ENCODE measurements around the gene REXO1. TPM values are rescaled to one million over a fixed set of nuclear protein-coding genes. Genes with fewer than 3 reads are reported as not detected.

REXO1 gene
- total RNA-seq, 4 donors from 2014 or later = 36.0 to 95.0 (median 56.3) TPM

DNA sequence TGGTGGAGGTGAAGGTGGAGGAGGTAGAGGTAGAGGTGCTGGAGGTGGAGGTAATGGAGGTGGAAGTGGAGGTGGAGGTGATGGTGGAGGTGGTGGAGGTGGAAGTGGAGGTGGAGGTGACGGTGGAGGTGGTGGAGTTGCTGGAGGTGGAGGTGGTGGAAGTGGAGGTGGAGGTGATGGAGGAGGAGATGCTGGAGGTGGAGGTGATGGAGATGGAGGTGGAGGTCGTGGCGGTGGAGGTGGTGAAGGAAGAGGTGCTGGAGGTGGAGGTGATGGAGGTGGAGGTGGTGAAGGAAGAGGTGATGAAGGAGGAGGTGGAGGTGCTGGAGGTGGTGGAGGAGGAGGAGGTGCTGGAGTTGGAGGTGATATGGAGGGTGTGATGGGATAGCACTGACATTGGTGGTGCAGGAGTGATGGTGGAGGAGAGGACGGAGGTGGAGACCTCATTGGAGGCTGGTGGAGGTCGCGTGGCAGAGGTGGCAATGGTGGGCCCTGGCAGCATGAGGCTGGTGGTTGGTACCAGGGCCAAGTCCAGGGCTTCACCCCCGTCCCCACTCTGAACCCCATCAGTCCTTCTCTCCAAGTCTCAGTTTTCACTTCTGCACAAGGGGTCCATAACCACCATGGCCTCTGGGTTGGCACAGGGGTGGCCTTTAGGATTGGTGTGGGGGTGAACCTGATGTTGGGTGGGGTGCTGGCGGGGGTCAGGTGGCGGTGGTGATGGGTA is 79.2 kb downstream of the REXO1 start:
- in situ Hi-C loops (cut with MboI; ENCODE audit: low pct_ligation_motif_present in 1 of 4, low pct_unique_long_range_greater_than_20kb in 1 of 4, low sequenced_read_pairs in 3 of 4) = no loop called here
- Histone ChIP-seq H3K27me3 (peaks cover 100% of the 10 kb centered on the region), H3K27ac (no peak overlapping the region), H3K4me1 (no peaks in the 10 kb centered on the region), H3K36me3 (no peaks in the 10 kb centered on the region), H3K4me3 (no peak overlapping the region), H3K9me3 (peaks cover 10 to 13% of the 10 kb centered on the region in 2 donors)
- no peak for DNase-seq
- intact Hi-C loops (cut with DNase I; ENCODE audit: low total_unique reads) = loop anchor here (10.0 kb wide), 1 partner anchor 224 kb away; no protein-coding TSS in a partner anchor
- WGBS, 2 donors (ENCODE audit: low coverage in 1 of 2) = 74 to 75% methylated on average over 5 to 9 of the region's 9 CpGs
- no peak for TF ChIP-seq POLR2A (IDR thresholded peaks at IDR 0.05)
- no peak for TF ChIP-seq POLR2AphosphoS5 (IDR thresholded peaks at IDR 0.05)

DNA sequence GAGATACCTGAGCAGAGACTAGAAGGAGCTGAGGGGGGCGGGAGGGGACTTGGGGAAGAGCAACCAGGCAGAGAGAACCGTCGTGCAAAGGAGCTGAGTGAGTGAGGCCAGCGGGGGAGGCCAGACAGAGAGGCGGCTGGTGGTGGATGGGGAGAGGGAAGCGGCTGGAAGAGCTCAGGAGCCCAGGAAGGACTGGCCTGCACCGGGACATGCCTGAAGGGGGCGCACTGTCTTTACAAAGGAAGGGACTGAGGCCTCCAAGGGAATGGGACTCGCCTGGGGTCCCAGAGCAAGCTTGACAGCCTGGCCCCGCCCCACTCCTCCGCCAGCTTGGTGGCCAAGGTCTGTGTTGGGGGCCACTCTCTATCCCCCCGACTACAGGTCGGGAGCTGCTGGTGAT is 80.0 kb downstream of the REXO1 start:
- H3K27me3 ChIP-seq = peaks cover 100% of the 10 kb centered on the region
- intact Hi-C loops (cut with DNase I; ENCODE audit: low total_unique reads) = loop anchor here (10.0 kb wide), 1 partner anchor 223 kb away; no protein-coding TSS in a partner anchor
- no peak overlapping the region for H3K4me3 ChIP-seq
- peak; percentile 20 for DNase-seq
- no peak overlapping the region for H3K27ac ChIP-seq
- in situ Hi-C loops (cut with MboI; ENCODE audit: low pct_ligation_motif_present in 1 of 4, low pct_unique_long_range_greater_than_20kb in 1 of 4, low sequenced_read_pairs in 3 of 4) = no loop called here
- WGBS, 2 donors (ENCODE audit: low coverage in 1 of 2) = 21% methylated on average over 13 of the region's 13 CpGs; no CpG with 5 or more reads in 1 of the 2 donors
- H3K4me1 ChIP-seq = no peaks in the 10 kb centered on the region
- H3K36me3 ChIP-seq = no peaks in the 10 kb centered on the region
- TF ChIP-seq, protein P1, sequence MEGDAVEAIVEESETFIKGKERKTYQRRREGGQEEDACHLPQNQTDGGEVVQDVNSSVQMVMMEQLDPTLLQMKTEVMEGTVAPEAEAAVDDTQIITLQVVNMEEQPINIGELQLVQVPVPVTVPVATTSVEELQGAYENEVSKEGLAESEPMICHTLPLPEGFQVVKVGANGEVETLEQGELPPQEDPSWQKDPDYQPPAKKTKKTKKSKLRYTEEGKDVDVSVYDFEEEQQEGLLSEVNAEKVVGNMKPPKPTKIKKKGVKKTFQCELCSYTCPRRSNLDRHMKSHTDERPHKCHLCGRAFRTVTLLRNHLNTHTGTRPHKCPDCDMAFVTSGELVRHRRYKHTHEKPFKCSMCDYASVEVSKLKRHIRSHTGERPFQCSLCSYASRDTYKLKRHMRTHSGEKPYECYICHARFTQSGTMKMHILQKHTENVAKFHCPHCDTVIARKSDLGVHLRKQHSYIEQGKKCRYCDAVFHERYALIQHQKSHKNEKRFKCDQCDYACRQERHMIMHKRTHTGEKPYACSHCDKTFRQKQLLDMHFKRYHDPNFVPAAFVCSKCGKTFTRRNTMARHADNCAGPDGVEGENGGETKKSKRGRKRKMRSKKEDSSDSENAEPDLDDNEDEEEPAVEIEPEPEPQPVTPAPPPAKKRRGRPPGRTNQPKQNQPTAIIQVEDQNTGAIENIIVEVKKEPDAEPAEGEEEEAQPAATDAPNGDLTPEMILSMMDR (IDR thresholded peaks at IDR 0.05) = no peak
- TF ChIP-seq POLR2A (IDR thresholded peaks at IDR 0.05) = no peak
- no peak for TF ChIP-seq POLR2AphosphoS5 (IDR thresholded peaks at IDR 0.05)
- TF ChIP-seq EP300 (IDR thresholded peaks at IDR 0.05; ENCODE audit: low read depth) = no peak
- peaks cover 10 to 13% of the 10 kb centered on the region in 2 donors for H3K9me3 ChIP-seq

DNA sequence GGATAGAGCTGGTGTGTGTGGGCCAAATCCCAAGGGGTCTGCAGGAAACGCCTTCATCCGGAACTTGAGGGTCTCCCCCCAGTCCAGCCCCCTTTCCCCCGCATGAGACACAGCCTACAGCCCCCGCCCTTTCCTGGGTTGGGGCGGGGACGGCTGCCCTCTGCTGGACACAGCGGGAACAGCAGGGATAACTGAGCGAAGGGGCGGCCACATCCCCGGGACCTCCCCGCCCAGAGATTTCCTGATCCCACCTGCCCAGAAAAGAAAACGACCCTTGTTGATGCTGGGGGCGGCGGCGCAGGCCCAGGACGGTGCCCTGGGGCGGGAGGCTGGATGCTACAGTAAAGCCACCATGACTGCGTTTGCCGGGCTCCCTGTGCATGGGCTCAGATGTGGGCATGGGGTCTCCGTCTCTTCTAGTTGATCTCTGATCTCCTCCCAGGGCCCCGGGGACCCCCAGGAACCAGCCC is 80.8 kb downstream of the REXO1 start:
- in situ Hi-C loops (cut with MboI; ENCODE audit: low pct_ligation_motif_present in 1 of 4, low pct_unique_long_range_greater_than_20kb in 1 of 4, low sequenced_read_pairs in 3 of 4) = no loop called here
- peaks cover 10 to 13% of the 10 kb centered on the region in 2 donors for H3K9me3 ChIP-seq
- TF ChIP-seq, protein P1 (IDR thresholded peaks at IDR 0.05) = peak; percentile 91 to 97 (median 93)
- TF ChIP-seq POLR2A (IDR thresholded peaks at IDR 0.05) = no peak
- H3K36me3 ChIP-seq = no peaks in the 10 kb centered on the region
- peaks cover 100% of the 10 kb centered on the region for H3K27me3 ChIP-seq
- intact Hi-C loops (cut with DNase I; ENCODE audit: low total_unique reads) = loop anchor here (10.0 kb wide), 1 partner anchor 223 kb away; no protein-coding TSS in a partner anchor
- H3K4me3 ChIP-seq = no peak overlapping the region
- no peaks in the 10 kb centered on the region for H3K4me1 ChIP-seq
- no peak overlapping the region for H3K27ac ChIP-seq
- DNase-seq = peak; percentile 46
- WGBS, 2 donors (ENCODE audit: low coverage in 1 of 2) = 5% methylated on average over 11 of the region's 21 CpGs; no CpG with 5 or more reads in 1 of the 2 donors

DNA sequence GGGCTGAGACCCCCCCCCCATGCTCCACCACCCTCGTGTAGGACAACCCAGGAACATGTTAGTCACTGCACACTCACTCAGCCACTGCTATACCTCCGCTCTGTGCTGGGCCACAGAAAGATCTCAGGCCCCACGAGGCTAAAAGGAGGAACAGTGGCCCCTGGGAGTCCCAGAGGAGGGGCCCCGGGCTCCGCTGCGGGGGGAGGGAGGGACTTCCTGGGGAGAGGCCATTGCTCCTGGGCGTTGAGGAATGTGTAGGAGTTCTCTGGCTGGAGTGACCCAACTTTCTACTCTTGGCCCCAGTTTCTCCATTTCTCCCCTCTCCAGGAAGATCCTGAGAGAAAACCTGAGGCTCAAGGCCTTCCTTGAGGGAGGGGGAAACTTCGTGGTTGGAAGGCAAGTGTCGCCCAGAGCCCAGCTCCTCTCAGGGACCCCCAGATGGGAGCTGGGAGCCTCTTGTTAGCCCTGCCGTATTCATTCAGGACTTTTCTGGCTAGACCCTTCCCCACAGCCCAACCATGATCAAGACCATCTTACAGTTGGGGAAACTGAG is 81.4 kb downstream of the REXO1 start:
- H3K9me3 ChIP-seq = peaks cover 10 to 13% of the 10 kb centered on the region in 2 donors
- H3K4me1 ChIP-seq = no peaks in the 10 kb centered on the region
- intact Hi-C loops (cut with DNase I; ENCODE audit: low total_unique reads) (loop anchor here (10.0 kb wide), 1 partner anchor 222 kb away; no protein-coding TSS in a partner anchor), in situ Hi-C loops (cut with MboI; ENCODE audit: low pct_ligation_motif_present in 1 of 4, low pct_unique_long_range_greater_than_20kb in 1 of 4, low sequenced_read_pairs in 3 of 4) (no loop called here)
- no peak for DNase-seq
- no peaks in the 10 kb centered on the region for H3K36me3 ChIP-seq
- whole genome bisulfite sequencing, 2 donors (ENCODE audit: low coverage in 1 of 2) = 17% methylated on average over 10 of the region's 10 CpGs; no CpG with 5 or more reads in 1 of the 2 donors
- no peak for TF ChIP-seq EP300 (IDR thresholded peaks at IDR 0.05; ENCODE audit: low read depth)
- TF ChIP-seq POLR2AphosphoS5 (IDR thresholded peaks at IDR 0.05) = no peak
- TF ChIP-seq, protein P1 (IDR thresholded peaks at IDR 0.05) = no peak
- TF ChIP-seq POLR2A (IDR thresholded peaks at IDR 0.05) = no peak
- peaks cover 100% of the 10 kb centered on the region for H3K27me3 ChIP-seq
- no peak overlapping the region for H3K4me3 ChIP-seq
- H3K27ac ChIP-seq = no peak overlapping the region

All from transverse colon (tissue), 4 donors.